Right lobe of liver (tissue), 4 donors: ENCODE results near the gene UNC13D.

Experiments
- CTCF ChIP-seq, 4 donors: fragments of 200-600 bp in 3 of 4; fragments of 450-650 bp in 1 of 4; IDR thresholded peaks; one replicate each; pipeline versions ENCODE4 v1.5.1 to v1.8.0; 2016 to 2022; ENCODE audit warnings: antibody characterized with exemption in 4 of 4, mild to moderate bottlenecking in 2 of 4
- POLR2A ChIP-seq: fragments of 450-650 bp; IDR thresholded peaks from one replicate; pipeline ENCODE4 v1.6.1; 2017; ENCODE audit warnings: antibody characterized with exemption, mild to moderate bottlenecking
- donor health status: DM: no; HTN: no; CAD: no.
- donor health status: DM: no; HTN: no; CAD: no.
- donor health status: DM: no; HTN: yes; CAD: no.

- TF ChIP-seq POLR2A = no peak
- TF ChIP-seq CTCF (IDR thresholded peaks at IDR 0.05) = no peak
These were observed 46.9 kb upstream of the UNC13D start for GRCh38 chr17:75891022-75891604.
